Peyer's patch (tissue), 4 donors: ENCODE data around the gene SLC26A5. TPM values are rescaled to one million over a fixed set of nuclear protein-coding genes. Genes with fewer than 3 reads are reported as not detected.

Experiments
- DNase-seq, 3 donors: peaks; one replicate each; pipeline ENCODE4 v3.0.0-alpha.2; 2017 to 2019
- H3K27ac ChIP-seq, 4 donors: fragments of 200-600 bp; sonication (generic); one replicate each; pipeline ENCODE4 v1.5.1; 2016 to 2019
- H3K27me3 ChIP-seq, 2 donors: fragments of 200-600 bp; sonication (generic); one replicate each; pipeline ENCODE4 v1.5.1; 2019
- H3K36me3 ChIP-seq, 3 donors: fragments of 200-600 bp; sonication (generic); one replicate each; pipeline ENCODE4 v1.5.1; 2016 to 2019
- H3K4me1 ChIP-seq, 4 donors: fragments of 200-600 bp; sonication (generic); one replicate each; pipeline ENCODE4 v1.5.1; 2016 to 2019
- H3K4me3 ChIP-seq, 4 donors: fragments of 200-600 bp; sonication (generic); 1 replicate in 3 of 4; 2 replicates in 1 of 4; pipeline ENCODE4 v1.5.1; 2016 to 2019; ENCODE audit warnings: mild to moderate bottlenecking in 1 of 4
- H3K9me3 ChIP-seq, 4 donors: fragments of 200-600 bp; sonication (generic); one replicate each; pipeline ENCODE4 v1.5.1; 2016 to 2019; ENCODE audit warnings: mild to moderate bottlenecking in 1 of 4
- CTCF ChIP-seq, 6 experiments: fragments of 450-650 bp in 4 of 6; fragments of 200-600 bp in 2 of 6; sonication (generic) in 1 of 6; IDR thresholded peaks; one replicate each; pipeline ENCODE4 v1.5.1; 2017 to 2019; ENCODE audit warnings: antibody characterized with exemption in 6 of 6, mild to moderate bottlenecking in 3 of 6, moderate library complexity in 1 of 6
- POLR2A ChIP-seq, 2 donors: fragments of 450-650 bp; IDR thresholded peaks; one replicate each; pipeline ENCODE4 v1.5.1; 2017; ENCODE audit warnings: antibody characterized with exemption in 2 of 2, mild to moderate bottlenecking in 2 of 2, moderate library complexity in 2 of 2
- small RNA-seq, 2 donors: library from RNA; depleted of rRNA; stranded (forward); fragments of <200 nt; gene quantifications; one replicate each; pipeline ENCODE3, GENCODE V24; 2016
- total RNA-seq, 4 donors: library from RNA; depleted of rRNA; stranded (reverse); fragments of >200 nt; gene quantifications; one replicate each; pipeline ENCODE4 v1.1.0, GENCODE V29; 2016

SLC26A5 gene
- total RNA-seq, 4 donors from 2014 or later: 0.54 TPM; not detected in 3

- no peaks in the 10 kb centered on the region for H3K9me3 ChIP-seq
- H3K36me3 ChIP-seq: peaks cover 0 to 83% (median 0%) of the 10 kb centered on the region in 3 donors
- TF ChIP-seq POLR2A (IDR thresholded peaks at IDR 0.05): no peak
- DNase-seq: no peak
- no peak overlapping the region for H3K27ac ChIP-seq
- H3K4me1 ChIP-seq: no peaks in the 10 kb centered on the region
- no peak overlapping the region for H3K4me3 ChIP-seq
- H3K27me3 ChIP-seq: no peaks in the 10 kb centered on the region
Observed at GRCh38 chr7:103336761-103337160, 109.2 kb downstream of the SLC26A5 start.

- TF ChIP-seq POLR2A (IDR thresholded peaks at IDR 0.05): no peak
- TF ChIP-seq CTCF (IDR thresholded peaks at IDR 0.05): no peak
- Histone ChIP-seq H3K27me3 (no peaks in the 10 kb centered on the region), H3K27ac (no peak overlapping the region), H3K4me1 (no peaks in the 10 kb centered on the region), H3K9me3 (no peaks in the 10 kb centered on the region), H3K36me3 (peaks cover 0 to 73% (median 0%) of the 10 kb centered on the region in 3 donors), H3K4me3 (no peak overlapping the region)
- no peak for DNase-seq
Observed at GRCh38 chr7:103325744-103326143, 120.3 kb downstream of the SLC26A5 start.

Small RNA genes lying within 50 kb of the gene (small RNA-seq; reads per million reads assigned to genes)
- gene RF00019 (0 reads per million in 2 donors), gene RPS29P16 (0 reads per million in 2 donors)

Other genes starting within 250 kb of the SLC26A5 start
- gene PMPCB, start 148.8 kb downstream of the SLC26A5 start, total RNA-seq: 10 to 100 TPM; 35.5 to 48.2 (median 37.7) TPM
- 10 to 100 TPM; 14.7 to 52.0 (median 20.8) TPM for gene DNAJC2, start 101.4 kb downstream of the SLC26A5 start, total RNA-seq
- 10 to 100 TPM; 40.8 to 81.7 (median 63.3) TPM for gene PSMC2, start 98.6 kb downstream of the SLC26A5 start, total RNA-seq